NB4 (cell line): Measurements from ENCODE around the gene SPATS2.

Experiments used
- CTCF ChIP-seq: IDR thresholded peaks from one replicate; pipeline ENCODE4 v1.5.1; 2012; ENCODE audit warnings: low read depth, low read length
- POLR2A ChIP-seq: IDR thresholded peaks from 2 replicates; pipeline ENCODE4 v1.6.1; 2011; ENCODE audit warnings: mild to moderate bottlenecking; ENCODE audit not compliant: insufficient read length; ENCODE audit errors: extremely low read depth

DNA sequence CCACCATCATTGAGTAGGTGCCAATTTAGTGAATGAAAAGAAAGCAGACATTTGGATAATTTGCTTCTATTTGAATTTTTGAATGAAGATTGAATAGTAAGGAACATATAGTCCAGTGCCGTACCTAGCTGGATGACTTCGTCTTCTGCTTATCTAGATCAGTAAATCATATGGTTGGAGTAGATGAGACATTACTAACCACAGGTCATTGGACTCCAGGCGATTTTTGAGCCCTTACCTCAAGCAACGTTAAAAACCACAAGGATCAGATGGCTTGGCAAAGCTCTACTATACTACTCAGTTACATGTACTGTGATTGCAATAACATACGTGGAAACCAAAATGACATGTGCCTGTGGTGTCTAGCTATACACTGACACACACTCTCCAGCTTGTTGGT is 1.7 kb upstream of the SPATS2 start:
- TF ChIP-seq POLR2A, result no peak
- no peak for TF ChIP-seq CTCF
